Measurements from ENCODE around the gene AIMP1.

GRCh38 chr4:106270736-106271135 is 45.6 kb upstream of the AIMP1 start:
- no peak for TF ChIP-seq ZFX (IDR thresholded peaks at IDR 0.05)
- TF ChIP-seq CTCF (conservative IDR thresholded peaks at IDR 0.05), result no peak

Data from C4-2B (cell line).